Stimulated activated naive CD4-positive, alpha-beta T cell treated with Interleukin-2 at 50 U/mL for 16 hours (primary cell): ENCODE measurements around the gene TBC1D5.
"Not testable (repeated sequence)": the region's sequence is repeated elsewhere in the genome, so short reads cannot be mapped to it uniquely, and the experiment has no call there.

Source experiments
- DNase-seq: peaks from one replicate; lab custom pipeline; 2025; lab: John Stamatoyannopoulos, UW

TBC1D5 gene

DNA sequence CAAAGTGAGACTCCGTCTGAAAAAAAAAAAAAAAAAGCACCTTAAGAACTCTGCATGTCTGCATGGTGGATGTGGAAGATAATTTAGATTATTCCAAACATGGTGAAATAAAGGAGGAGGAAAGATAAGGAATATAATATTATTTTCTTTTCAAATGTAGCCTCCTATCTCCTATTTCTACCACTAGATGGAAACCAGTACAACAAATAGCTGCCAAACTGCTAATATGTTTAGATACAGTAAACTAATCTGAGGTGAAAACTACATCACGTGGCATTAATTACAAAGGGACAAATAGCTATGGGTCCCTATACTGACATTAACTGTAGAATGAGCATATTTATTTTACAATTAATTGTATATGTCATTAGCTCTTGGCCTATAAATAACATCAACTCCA, 197.8 kb downstream of the TBC1D5 start:
- no peak for DNase-seq

DNA sequence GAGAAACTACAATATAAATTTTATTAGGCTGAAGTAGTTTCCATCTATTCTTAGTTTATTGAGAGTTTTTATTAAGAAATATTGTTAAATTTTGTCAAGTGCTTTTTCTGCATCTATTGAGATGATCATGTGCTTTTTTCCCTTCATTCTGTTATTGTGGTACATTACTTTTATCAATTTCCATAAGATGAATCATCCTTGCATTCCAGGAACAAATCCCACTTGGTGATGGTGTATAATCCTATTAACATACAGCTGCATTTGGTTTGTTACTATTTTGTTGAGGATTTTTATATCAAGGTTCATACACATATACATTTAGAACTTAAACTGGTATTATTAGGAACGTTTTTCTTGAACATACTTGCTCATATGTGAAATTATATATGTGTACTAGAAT, 199.8 kb downstream of the TBC1D5 start:
- no peak for DNase-seq

DNA sequence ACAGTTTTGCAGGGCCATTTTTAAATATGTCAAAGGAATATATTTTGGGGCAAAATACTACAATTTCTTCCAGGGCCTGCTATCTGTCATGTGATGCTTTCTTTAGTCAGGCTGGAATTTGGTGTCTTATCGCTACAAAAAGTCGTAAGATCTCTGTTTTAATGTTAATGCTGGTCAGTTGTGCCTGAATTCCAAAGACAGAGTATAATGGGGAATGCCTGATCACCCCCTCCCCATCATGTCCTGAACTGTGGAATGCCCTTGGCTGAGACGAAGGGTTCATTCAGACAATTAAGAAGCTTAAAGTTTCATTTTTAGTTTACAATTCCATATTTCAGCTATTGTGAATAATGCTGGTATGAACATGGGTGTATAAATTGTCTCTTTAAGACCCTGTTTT, 203.0 kb downstream of the TBC1D5 start:
- DNase-seq: no peak

DNA sequence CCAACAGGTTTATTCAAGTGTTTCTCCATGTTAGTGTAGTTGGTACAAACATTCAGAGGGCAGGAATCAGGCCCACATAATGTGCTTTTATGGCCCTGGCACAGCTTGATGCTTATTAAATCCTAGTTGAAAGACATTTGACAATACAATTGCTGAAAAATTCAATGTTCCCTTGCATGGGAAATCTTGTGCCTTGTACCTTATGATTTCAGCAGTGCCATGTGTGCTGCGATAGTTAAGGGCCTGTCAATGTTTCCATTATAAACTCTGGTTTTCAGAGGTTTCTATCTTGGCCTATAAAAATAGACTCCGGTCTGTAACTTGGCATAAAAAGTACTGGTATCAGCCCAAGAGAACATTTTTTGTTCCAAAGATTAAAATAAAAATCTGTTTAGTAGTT, 207.2 kb downstream of the TBC1D5 start:
- DNase-seq: no peak

DNA sequence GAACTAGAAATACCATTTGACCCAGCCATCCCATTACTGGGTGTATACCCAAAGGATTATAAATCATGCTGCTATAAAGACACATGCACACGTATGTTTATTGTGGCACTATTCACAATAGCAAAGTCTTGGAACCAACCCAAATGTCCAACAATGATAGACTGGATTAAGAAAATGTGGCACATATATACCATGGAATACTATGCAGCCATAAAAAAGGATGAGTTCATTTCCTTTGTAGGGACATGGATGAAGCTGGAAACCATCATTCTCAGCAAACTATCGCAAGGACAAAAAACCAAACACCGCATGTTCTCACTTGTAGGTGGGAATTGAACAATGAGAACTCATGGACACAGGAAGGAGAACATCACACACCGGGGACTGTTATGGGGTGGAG, 210.0 kb downstream of the TBC1D5 start:
- DNase-seq: not testable (repeated sequence)

DNA sequence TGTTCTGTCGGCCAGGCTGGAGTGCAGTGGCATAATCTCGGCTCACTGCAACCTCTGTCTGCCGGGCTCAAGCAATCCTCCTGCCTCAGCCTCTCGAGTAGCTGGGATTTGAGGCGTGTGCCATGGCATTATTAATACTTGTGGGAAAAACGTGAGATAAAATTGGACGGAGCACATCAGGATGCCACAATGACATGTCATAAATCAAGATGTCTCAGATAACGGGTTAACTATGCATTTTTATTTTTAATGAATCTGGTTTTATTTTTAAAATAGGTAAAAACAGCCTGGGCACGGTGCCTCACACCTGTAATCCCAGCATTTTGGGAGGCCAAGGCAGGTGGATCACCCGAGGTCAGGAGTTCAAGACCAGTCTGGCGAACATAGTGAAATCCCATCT, 212.8 kb downstream of the TBC1D5 start:
- DNase-seq: no peak

DNA sequence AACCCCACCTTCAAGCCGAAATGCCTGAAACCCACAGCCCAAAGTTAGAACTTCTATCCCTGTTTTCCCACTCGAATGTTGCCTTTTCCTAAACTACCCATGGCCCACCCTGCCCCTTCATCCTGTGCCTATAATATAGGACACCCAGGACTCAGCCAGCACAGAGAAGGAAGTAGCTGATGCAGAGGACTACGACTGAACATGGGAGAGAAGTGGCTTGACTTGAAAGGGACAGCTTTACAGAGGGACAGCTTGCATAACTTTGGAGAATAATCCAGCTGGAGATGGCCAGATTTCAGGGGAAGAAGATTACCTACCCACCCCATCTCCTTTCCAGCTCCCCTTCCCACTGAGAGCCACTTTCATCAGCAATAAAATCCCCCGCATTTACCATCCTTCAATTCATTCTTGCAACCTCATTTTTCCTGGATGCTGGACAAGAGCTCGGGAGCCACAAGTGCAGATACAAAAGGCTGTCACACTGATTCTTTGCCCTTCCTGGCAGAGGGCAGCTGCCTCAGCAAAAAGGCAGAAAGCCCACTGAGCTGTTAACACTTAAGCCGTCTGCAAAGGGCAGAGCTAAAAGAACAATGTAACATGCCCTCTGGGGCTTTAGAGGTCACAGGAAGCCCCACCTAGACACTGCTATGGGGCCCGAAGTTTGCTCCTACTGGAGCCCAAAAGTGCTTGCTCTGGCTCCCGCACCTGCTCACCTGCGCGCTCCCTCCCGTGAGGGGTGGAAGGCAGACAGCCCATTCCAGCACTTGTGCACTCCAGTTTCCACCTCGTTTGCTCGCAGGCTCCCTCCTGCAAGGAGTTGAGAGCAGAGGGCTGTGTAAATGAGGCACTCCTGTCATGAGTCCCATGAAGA, 224.0 kb downstream of the TBC1D5 start:
- DNase-seq: no peak

DNA sequence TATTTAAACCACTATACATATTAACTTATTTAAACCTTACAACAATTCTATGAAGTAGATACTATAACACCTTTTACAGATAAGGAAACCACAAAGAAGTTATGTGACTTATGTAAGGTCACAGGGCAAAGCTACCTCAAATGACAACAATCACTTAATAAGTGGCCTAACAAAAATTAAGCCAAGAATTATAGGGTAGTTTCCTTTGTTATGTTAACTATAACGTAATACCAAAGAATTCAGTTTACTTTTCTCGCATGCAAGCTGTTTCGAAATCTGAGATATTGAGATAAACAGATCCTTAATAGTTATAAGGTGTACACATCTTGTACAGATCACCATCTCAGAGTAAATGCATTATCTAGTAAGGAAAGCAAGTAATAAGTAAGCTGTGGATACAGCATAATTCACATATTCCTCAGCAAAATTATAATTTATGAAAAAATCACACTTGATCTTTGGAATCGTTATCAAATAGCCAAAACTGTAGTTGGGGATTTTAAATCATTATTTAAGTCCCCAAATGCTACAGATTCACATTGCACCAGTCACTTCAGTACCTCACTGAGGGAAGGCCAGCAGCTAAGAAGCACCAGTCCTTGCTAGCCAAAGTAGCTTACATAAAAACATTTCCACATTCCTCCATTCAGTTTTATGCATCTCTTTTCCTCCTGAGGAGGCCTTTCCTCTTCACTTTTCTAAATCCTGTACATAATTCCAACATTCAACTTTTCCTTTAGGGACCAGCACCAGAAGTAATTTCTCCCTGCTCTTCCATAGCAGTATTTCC, 226.8 kb downstream of the TBC1D5 start:
- no peak for DNase-seq

DNA sequence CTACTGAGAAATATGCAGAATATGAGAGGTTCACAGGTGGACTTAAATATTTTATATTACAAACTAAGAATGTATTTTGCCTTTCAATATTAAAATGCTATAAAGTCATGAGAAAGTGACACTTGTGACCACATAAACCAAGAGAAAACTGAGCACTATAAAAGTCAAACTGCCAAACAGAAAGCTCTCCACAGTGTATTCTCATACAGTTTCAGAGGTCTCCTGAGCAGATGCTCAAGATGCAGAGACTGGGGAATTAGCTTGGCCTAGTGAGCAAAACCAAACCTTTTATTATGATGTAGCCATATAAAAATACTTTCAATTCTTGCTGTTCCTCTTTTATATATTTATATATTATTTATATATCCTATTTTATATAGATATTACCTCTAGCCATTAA, 227.8 kb downstream of the TBC1D5 start:
- no peak for DNase-seq

DNA sequence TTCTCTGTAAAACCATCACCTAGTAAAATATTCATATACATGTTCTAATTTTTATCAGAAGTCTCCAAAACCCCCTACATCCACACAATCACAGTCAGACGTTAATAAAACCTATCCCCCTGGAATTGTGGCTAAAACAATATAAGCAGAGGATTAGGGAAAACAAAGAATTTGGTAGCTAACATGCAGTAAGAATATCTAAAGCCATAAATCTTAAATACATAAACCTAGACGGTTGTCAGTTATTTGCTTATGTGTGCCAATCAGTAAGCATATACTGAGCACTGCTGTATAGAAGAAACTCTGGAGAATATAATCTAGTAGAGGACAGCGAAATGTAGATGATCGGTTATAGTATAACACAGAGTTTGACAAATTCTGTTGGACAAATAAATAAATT, 232.2 kb downstream of the TBC1D5 start:
- no peak for DNase-seq

DNA sequence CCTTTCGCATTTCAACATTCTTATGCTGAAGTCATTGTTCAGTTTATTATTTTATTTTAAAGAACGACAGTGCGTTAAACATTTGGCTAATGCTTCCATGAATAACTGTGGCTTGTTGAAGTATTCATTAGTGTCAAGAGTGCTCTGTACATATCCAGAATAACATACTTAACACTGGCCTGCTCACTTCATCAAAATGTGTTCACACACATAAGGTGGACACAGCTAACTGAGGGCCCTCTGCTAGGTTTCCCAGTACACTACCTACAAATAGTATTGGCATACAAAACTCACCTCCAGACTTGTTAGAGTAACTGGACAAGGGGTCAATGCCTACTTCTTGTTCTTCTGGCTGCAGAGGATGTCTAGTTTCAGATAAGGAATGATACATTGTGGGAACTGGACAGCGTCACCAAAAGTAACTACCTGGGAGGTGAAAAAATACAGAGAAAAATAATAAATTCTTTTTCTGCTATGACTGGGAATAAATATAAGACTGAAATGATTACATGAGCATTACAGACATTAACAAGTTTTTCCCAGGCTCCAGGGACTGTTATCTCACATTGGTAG, 234.2 kb downstream of the TBC1D5 start:
- no peak for DNase-seq

DNA sequence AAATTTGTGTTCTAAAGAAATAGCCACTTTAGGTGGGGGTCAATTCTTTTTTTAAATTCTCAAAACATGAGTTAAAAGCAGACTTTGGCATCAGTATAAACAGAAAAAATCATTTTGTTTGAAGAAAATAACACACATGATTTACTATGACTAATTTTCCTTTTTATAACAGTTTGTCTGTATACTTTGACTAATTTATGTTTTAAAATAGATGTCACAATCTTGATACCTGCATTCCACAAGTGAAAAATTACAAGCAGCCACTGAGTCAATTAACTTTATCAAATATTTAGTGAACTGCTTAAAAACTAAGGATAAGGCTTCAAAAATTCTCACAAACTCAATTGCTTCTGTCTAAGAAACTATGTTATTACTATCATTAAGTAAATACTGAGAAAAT, 235.0 kb downstream of the TBC1D5 start:
- no peak for DNase-seq

DNA sequence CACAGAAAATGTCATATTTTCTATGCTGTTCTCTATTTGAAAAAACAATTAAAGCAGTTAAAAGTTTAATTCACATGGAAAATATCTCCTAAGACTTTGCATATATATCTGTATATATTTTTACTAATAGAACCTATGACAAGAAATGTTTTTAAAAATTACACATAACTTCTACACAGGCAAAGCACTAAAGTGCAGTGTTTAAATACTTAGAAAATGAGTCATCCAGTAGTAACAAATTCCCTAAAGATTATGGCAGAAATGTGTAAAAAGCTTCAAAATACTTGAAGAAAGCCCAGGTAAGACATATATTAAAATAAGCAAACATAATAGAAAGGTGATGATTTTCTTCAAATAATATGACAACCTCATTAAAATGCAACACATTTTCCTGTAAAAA, 236.6 kb downstream of the TBC1D5 start:
- DNase-seq: no peak

DNA sequence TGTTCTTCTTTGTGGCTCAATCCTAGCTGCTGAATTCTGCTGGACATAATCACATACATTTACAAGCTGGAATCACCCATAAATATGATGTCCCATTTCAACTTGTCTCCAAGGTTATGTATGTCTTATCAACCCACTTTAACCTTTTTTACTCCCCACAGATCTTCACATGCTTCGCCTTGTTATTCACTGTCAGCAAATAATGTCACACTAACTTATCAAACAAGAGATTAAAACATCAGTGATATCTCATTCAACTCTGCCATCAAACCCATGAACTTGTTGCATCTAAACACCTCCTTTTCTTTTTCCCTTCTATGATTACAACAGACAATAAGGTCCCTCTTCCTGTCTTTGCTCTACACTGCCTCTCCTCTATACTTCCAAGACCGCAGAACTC, 240.7 kb downstream of the TBC1D5 start:
- no peak for DNase-seq

DNA sequence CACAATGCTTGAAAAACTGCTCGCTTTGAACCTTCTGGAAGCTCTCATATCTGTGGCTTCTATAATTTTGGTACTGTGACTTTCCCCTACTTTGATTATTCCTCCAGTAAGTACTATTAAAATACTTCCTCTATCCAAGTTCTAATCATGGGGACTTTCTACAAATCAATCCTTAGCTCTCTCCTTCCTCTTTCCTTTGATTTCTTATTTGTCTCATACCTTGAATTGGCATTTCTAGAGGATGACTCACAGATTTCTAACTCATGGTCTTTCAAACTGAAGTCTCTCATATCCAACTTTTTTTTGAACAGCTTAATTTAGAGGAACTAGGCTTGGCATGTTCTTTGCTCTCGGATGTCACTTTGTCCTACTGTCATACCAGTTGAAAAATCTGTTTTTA, 241.8 kb downstream of the TBC1D5 start:
- no peak for DNase-seq

DNA sequence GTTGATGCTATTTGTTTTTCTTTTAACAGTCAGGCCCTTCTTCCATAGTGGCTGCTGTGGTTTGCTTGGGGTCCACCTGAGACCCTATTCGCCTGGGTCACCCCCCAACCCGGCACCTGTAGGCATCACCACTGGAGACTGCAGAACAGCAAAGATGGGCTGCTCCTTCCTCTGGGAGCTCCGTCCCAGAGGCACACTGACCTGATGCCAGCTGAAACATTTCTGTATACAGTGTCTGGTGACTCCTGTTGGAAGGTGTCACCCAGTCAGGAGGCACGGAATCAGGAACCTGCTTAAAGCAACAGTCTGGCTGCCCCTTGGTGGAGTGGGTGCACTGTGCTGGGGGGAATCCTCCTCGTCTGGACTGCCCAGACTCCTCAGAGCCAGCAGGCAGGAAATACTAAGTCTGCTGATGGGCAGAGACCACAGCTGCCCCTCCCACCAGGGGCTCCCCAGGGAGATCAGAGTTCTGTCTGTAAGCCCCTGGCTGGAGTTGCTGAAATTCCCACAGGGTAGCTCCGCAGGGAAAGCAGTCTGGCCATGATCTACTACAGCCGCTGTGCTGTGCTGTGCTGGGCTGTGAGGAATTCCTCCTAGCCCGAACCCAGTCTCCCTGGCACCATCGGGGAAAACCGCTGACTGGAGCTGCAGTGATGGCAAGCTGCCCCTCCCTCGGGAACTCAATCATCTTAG, 248.2 kb downstream of the TBC1D5 start:
- DNase-seq: no peak

DNA sequence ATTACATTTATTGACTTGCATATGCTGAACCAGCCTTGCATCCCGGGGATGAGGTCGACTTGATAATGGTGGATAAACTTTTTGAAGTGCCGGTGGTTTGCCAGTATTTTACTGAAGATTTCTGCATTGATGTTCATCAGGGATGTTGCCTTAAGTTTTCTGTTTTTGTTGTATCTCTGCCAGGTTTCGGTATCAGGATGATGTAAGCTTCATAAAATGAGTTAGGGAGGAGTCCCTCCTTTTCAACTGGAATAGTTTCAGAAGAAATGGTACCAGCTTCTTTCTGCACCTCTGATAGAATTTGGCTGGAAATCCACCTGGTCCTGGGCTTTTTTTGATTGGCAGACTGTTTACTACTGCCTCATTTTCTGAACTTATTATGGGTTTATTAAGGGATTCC, 250.8 kb downstream of the TBC1D5 start:
- no peak for DNase-seq

DNA sequence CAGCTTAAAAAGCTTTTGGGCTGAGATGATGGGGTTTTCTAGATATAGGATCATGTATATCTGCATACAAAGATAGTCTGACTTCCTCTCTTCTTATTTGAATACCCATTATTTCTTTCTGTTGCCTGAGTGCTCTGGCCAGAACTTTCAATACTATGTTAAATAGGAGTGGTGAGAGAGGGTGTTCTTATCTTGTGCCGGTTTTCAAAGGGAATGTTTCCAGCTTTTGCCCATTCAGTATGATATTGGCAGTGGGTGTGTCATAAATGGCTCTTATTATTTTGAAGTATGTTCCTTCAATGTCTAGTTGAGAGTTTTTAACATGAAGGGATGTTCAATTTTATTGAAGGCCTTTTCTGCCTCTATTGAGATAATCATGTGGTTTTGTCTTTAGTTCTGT, 251.2 kb downstream of the TBC1D5 start:
- DNase-seq: not testable (repeated sequence)

DNA sequence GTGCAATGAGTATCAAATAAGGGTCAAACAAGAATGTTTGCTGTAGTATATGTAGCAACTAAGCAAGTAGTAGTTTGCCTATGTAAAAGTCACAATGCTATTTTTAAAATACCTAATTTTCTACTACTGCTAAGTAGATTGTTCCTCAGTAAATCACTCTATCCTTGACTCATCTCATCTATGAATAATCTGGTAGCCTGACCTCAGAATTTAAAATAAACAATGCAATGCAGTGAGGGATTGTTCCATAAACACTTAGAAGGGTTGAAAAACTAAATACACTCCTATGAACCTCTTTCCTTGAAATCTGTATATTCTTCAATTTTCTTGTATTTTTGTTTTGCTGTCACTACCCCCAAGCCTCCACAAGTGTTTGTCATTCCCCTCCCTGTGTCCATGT, 253.3 kb downstream of the TBC1D5 start:
- DNase-seq: no peak

DNA sequence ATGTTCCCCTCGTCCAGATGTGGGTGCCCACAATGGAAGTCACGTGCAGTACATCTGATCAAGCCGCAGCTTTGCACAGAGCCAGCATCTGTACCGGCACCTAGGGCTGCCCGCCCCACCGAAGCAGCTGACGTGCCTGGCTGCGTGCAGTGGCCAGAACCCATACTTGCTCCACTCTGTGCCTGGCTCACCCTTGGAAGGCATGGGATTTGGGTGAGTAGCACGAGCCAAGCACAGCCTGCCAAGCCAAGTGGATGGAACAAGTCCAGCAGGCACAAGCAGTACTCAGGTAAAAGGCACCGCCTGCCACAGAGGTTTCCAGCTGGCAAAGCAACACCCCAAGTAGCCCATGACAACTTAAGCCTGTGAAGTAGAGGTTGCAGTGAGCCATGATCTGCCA, 261.3 kb downstream of the TBC1D5 start:
- DNase-seq: no peak

DNA sequence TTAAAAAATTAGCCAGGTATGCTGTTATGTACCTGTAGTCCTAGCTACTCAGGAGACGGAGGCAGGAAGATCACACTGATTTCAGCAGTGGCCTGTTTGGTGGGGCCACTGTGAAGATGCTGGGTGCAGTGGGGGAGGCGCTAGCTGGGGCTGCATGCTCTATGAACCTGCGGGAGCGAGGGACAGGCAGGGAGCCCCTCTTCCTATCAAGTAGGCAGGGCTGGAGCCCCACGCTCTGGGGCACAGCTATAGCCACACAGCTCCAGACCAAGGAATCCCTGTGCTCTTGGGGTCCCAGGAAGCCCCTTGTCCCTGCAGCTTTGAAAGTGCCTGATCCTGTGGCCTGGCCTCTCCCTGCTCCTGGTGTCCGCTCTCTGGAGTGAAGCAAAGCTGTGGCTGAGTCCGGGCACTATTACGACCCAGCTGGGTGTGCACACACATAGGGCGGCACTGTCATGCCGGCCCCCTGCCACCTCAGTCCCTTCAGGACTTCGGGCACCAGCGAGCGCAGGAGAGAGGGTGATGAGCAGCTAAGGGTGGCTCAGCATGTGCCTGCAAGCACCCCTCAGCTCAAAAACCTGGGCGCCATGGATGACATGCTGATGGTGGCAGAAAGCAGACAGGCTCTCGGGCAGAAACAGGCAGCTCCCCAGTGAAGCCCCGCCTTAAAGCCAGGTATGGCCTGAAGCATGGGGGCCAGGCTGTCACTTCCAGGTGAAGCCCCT, 262.6 kb downstream of the TBC1D5 start:
- DNase-seq: no peak

DNA sequence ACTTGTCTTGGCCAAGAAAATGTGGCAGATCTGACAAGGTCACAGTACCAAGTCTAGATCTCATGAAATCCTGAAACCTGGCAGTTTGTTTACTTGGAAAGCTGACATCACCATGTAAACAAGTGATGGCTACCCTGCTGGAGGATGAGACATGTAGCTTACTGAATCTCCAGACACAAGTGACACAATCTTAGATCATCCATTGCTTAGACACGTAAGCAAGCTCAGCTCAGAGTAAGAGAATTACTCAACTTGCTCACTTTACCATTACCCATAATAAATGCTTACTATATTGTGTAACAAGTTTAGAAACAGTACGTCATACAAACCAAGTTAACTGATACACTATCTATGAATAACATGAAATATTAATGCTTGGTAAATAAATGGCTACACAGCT, 263.8 kb downstream of the TBC1D5 start:
- DNase-seq: no peak
